Endothelial cell (in vitro differentiated cells): Measurements from ENCODE around the gene NPHP4. TPM values are rescaled to one million over a fixed set of nuclear protein-coding genes. Genes with fewer than 3 reads are reported as not detected.

Experiments used
- DNase-seq: peaks from one replicate; pipeline ENCODE4 v3.0.0; 2021; ENCODE audit warnings: low spot score
- H3K27ac Mint-ChIP-seq: one replicate; pipeline ENCODE4 v1.8.0; 2021; ENCODE audit warnings: mixed read lengths, inconsistent platforms; ENCODE audit not compliant: unreplicated experiment
- H3K27me3 Mint-ChIP-seq: one replicate; pipeline ENCODE4 v1.8.0; 2021; ENCODE audit warnings: mild to moderate bottlenecking, moderate library complexity, mixed read lengths, inconsistent platforms; ENCODE audit not compliant: unreplicated experiment
- H3K36me3 Mint-ChIP-seq: one replicate; pipeline ENCODE4 v1.8.0; 2021; ENCODE audit warnings: mild to moderate bottlenecking, low read depth, mixed read lengths, inconsistent platforms; ENCODE audit not compliant: unreplicated experiment
- H3K4me1 Mint-ChIP-seq: one replicate; pipeline ENCODE4 v1.8.0; 2021; ENCODE audit warnings: mild to moderate bottlenecking, mixed read lengths, inconsistent platforms; ENCODE audit not compliant: unreplicated experiment
- H3K4me3 Mint-ChIP-seq: one replicate; pipeline ENCODE4 v1.8.0; 2021; ENCODE audit warnings: mild to moderate bottlenecking, mixed read lengths, inconsistent platforms; ENCODE audit not compliant: unreplicated experiment
- H3K9me3 Mint-ChIP-seq: one replicate; pipeline ENCODE4 v1.8.0; 2021; ENCODE audit warnings: mixed read lengths, inconsistent platforms; ENCODE audit not compliant: unreplicated experiment
- total RNA-seq: library from RNA; stranded (reverse); fragmentation: NEBNext Ultra II Directional; extraction: Animal tissue kit (Norgen Biotek cat#: 25700); gene quantifications from one replicate; pipeline ENCODE4 v1.2.1, GENCODE V29; 2021; ENCODE audit not compliant: unreplicated experiment
- TF ChIP-seq, protein P1 (sequence below): fragments of 200-600 bp; sonication (generic); IDR thresholded peaks from one replicate; pipeline ENCODE4 v1.5.0; 2021; ENCODE audit warnings: antibody characterized with exemption; ENCODE audit not compliant: unreplicated experiment

Gene NPHP4
- total RNA-seq, 1 donor from 2014 or later = 15.3 TPM

DNA sequence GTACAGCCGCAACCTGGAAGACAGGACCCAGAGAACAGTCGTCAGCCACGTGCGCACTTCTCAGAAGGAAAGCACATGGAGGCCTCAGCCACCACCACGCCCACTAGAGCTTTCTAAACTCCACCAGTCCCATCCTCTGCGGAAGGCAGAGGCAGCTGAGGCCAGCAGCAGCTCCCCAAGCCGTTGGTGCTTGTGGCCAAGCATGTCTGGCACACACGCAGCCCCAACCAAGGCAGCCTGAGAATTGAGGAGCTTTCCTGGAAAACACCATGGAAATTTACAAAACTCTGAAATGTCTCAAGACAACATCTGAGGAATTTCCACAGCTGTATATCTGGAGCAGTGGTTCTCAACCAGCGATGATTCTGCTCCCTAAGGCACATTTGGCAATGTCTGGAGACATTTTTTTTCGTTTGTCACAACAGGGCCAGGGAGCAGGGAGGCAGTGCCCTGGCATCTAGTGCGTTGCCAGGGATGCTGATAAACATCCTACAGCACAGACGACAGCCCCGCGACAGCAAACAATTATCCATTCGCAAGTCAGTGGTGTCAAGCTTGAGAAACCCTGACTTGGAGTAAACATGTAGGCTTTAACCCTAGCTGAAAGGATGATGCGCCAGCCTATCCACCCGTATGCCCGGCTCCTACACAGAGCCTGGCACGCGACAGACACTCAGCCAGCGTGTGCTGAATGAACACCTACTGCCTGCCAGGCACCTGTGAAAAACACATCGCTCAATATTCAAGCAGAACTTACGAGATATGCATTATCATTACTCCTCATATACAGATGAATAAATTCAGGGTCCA is 24.7 kb downstream of the NPHP4 start:
- Mint-ChIP-seq H3K27ac (no peak overlapping the region), H3K4me1 (no peaks in the 10 kb centered on the region), H3K36me3 (peaks cover 7% of the 10 kb centered on the region), H3K9me3 (no peaks in the 10 kb centered on the region), H3K4me3 (no peak overlapping the region), H3K27me3 (peaks cover 2% of the 10 kb centered on the region)
- no peak for DNase-seq
- TF ChIP-seq, protein P1, sequence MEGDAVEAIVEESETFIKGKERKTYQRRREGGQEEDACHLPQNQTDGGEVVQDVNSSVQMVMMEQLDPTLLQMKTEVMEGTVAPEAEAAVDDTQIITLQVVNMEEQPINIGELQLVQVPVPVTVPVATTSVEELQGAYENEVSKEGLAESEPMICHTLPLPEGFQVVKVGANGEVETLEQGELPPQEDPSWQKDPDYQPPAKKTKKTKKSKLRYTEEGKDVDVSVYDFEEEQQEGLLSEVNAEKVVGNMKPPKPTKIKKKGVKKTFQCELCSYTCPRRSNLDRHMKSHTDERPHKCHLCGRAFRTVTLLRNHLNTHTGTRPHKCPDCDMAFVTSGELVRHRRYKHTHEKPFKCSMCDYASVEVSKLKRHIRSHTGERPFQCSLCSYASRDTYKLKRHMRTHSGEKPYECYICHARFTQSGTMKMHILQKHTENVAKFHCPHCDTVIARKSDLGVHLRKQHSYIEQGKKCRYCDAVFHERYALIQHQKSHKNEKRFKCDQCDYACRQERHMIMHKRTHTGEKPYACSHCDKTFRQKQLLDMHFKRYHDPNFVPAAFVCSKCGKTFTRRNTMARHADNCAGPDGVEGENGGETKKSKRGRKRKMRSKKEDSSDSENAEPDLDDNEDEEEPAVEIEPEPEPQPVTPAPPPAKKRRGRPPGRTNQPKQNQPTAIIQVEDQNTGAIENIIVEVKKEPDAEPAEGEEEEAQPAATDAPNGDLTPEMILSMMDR = no peak

GRCh38 chr1:5966543-5967205 is 25.6 kb downstream of the NPHP4 start:
- no peak for DNase-seq
- peaks cover 7% of the 10 kb centered on the region for H3K36me3 Mint-ChIP-seq
- peaks cover 2% of the 10 kb centered on the region for H3K27me3 Mint-ChIP-seq
- H3K27ac Mint-ChIP-seq = peak overlapping the region; percentile 22
- H3K9me3 Mint-ChIP-seq = no peaks in the 10 kb centered on the region
- no peak overlapping the region for H3K4me3 Mint-ChIP-seq
- no peaks in the 10 kb centered on the region for H3K4me1 Mint-ChIP-seq
- TF ChIP-seq, protein P1 = no peak

DNA sequence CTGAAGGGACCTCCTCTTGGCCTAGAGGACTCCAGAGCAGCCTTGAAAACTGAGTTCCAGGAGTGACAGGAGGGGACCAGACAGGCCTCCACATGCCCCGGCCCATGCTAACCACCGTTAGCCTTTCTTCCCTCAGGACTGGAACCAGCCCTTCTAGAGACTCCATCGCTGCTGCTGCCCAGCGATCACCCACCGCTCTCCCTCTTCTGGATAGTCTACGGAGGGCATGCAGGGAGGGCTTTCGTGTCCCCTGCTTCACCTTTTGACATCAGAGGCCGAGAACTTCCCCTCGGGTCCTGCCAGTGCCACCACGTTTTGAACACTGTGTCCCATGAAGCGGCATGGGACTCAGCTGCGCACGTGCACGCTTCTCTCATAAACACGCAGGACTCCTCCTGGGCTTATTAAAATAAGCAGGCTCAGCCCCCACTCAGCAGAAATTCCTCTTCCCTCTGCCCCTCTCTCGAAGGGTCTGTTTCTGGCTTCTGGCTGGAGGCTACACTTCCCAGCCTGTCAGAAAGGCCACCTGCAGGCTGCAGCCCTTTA is 26.6 kb downstream of the NPHP4 start:
- Mint-ChIP-seq H3K9me3 (no peaks in the 10 kb centered on the region), H3K27me3 (peaks cover 2% of the 10 kb centered on the region), H3K27ac (no peak overlapping the region), H3K36me3 (peaks cover 14% of the 10 kb centered on the region), H3K4me3 (no peak overlapping the region), H3K4me1 (no peaks in the 10 kb centered on the region)
- DNase-seq = no peak
- TF ChIP-seq, protein P1 = no peak

GRCh38 chr1:5962265-5963105 is 29.7 kb downstream of the NPHP4 start:
- no peaks in the 10 kb centered on the region for H3K9me3 Mint-ChIP-seq
- TF ChIP-seq, protein P1 = no peak
- H3K27me3 Mint-ChIP-seq = peaks cover 4% of the 10 kb centered on the region
- no peak overlapping the region for H3K27ac Mint-ChIP-seq
- H3K36me3 Mint-ChIP-seq = peaks cover 14% of the 10 kb centered on the region
- no peaks in the 10 kb centered on the region for H3K4me1 Mint-ChIP-seq
- H3K4me3 Mint-ChIP-seq = no peak overlapping the region
- DNase-seq = no peak
